ENCODE measurements around the gene AACS.

Gene AACS

GRCh38 chr12:125079084-125079483 lies 13.8 kb downstream of the AACS start:
- Histone ChIP-seq H3K4me3 (ENCODE audit: low read depth, low read length) (no peak overlapping the region), H3K9me3 (ENCODE audit: control insufficient read depth, insufficient read depth, low read depth, low read length) (no peaks in the 10 kb centered on the region), H3K36me3 (ENCODE audit: control insufficient read depth in 2 of 2, insufficient read depth in 1 of 2, low read length in 2 of 2) (peaks cover 7 to 34% of the 10 kb centered on the region in 2 experiments; a peak in 2 of 3 replicates), H3K27ac (ENCODE audit: extremely low read depth, low read depth, low read length) (no peak overlapping the region), H3K4me1 (ENCODE audit: control insufficient read depth, insufficient read depth, low read length) (no peaks in the 10 kb centered on the region)
- TF ChIP-seq SETDB1 (IDR thresholded peaks at IDR 0.05; ENCODE audit: insufficient read length, low read length) (no peak), ZBTB20 (tag by site-specific recombination; IDR thresholded peaks at IDR 0.05) (no peak), AEBP2 (tag by site-specific recombination; IDR thresholded peaks at IDR 0.05; ENCODE audit: borderline replicate concordance) (no peak), SP7 (tag by site-specific recombination; IDR thresholded peaks at IDR 0.05) (no peak)
- ChIA-PET POLR2A (no interaction called here), CTCF (interaction anchor here (0.6 kb wide), 1 partner anchor 35 kb away, joined by 3 read pairs; no protein-coding TSS in a partner anchor)

- Histone ChIP-seq H3K36me3 (ENCODE audit: control insufficient read depth in 2 of 2, insufficient read depth in 1 of 2, low read length in 2 of 2) (peaks cover 15 to 36% of the 10 kb centered on the region in 2 experiments; a peak in 2 of 3 replicates), H3K4me1 (ENCODE audit: control insufficient read depth, insufficient read depth, low read length) (no peaks in the 10 kb centered on the region), H3K27ac (ENCODE audit: extremely low read depth, low read depth, low read length) (no peak overlapping the region), H3K4me3 (ENCODE audit: low read depth, low read length) (no peak overlapping the region), H3K9me3 (ENCODE audit: control insufficient read depth, insufficient read depth, low read depth, low read length) (no peaks in the 10 kb centered on the region)
- CTCF ChIA-PET, result no interaction called here
- TF ChIP-seq ZNF16 (tag by site-specific recombination; IDR thresholded peaks at IDR 0.05; ENCODE audit: low read depth), result no peak
- TF ChIP-seq ZIC2 (tag by site-specific recombination; IDR thresholded peaks at IDR 0.05), result 0 out of 2 replicates have a peak, but pooled peaks have one; percentile 20
- peak; percentile 71 for TF ChIP-seq ZNF600 (tag by site-specific recombination; IDR thresholded peaks at IDR 0.05)
- TF ChIP-seq KLF1 (tag by site-specific recombination; IDR thresholded peaks at IDR 0.05), result peak; percentile 54; the same call in 1 of the 2 replicates
- POLR2A ChIA-PET, result no interaction called here
These were observed 14.7 kb downstream of the AACS start for GRCh38 chr12:125079648-125080645.

GRCh38 chr12:125081427-125081826 lies 16.2 kb downstream of the AACS start:
- Histone ChIP-seq H3K4me3 (ENCODE audit: low read depth, low read length) (no peak overlapping the region), H3K27ac (ENCODE audit: extremely low read depth, low read depth, low read length) (no peak overlapping the region), H3K36me3 (ENCODE audit: control insufficient read depth in 2 of 2, insufficient read depth in 1 of 2, low read length in 2 of 2) (peaks cover 21 to 41% of the 10 kb centered on the region in 2 experiments; a peak in 2 of 3 replicates), H3K4me1 (ENCODE audit: control insufficient read depth, insufficient read depth, low read length) (no peaks in the 10 kb centered on the region), H3K9me3 (ENCODE audit: control insufficient read depth, insufficient read depth, low read depth, low read length) (no peaks in the 10 kb centered on the region)
- POLR2A ChIA-PET, result no interaction called here
- CTCF ChIA-PET, result no interaction called here
- TF ChIP-seq ZNF133 (tag by site-specific recombination; IDR thresholded peaks at IDR 0.05) (no peak), ZNF138 (tag by site-specific recombination; IDR thresholded peaks at IDR 0.05; ENCODE audit: borderline replicate concordance) (no peak), ZNF560 (tag by site-specific recombination; IDR thresholded peaks at IDR 0.05; ENCODE audit: borderline replicate concordance) (no peak), ZNF544 (tag by site-specific recombination; IDR thresholded peaks at IDR 0.05) (no peak), ZNF658 (tag by site-specific recombination; IDR thresholded peaks at IDR 0.05) (no peak), ZNF146 (tag by site-specific recombination; IDR thresholded peaks at IDR 0.05) (no peak), MZF1 (tag by site-specific recombination; IDR thresholded peaks at IDR 0.05; ENCODE audit: borderline replicate concordance) (no peak), ZNF548 (tag by site-specific recombination; IDR thresholded peaks at IDR 0.05) (no peak), ZSCAN30 (tag by site-specific recombination; IDR thresholded peaks at IDR 0.05) (no peak), ZBTB11 (tag by site-specific recombination; conservative IDR thresholded peaks at IDR 0.05; ENCODE audit: low read depth) (no peak)
